ENCODE measurements around the gene RNF14. TPM values are rescaled to one million over a fixed set of nuclear protein-coding genes. Genes with fewer than 3 reads are reported as not detected.
"Not testable (repeated sequence)": the region's sequence is repeated elsewhere in the genome, so short reads cannot be mapped to it uniquely, and the experiment has no call there.

Gene RNF14
- total RNA-seq: 10 to 100 TPM; 34.8 to 54.8 (median 41.8) TPM
- long read RNA-seq, full-length matches to known transcripts: 5 of 7 reads
- long read RNA-seq, partial matches to known transcripts: 0 of 7 reads
- long read RNA-seq, other reads (novel, unspliced or antisense): 2 of 7 reads

GRCh38 chr5:141968914-141969608 is at the start of gene RNF14:
TSS of gene RNF14 (plus strand) at chr5:141969105. CDS start at chr5:141973589, 4,484 bp downstream.
- Histone ChIP-seq H3K4me1 (peaks cover 0 to 19% (median 11%) of the 10 kb centered on the region in 4 donors), H3K27me3 (no peaks in the 10 kb centered on the region), H3K27ac (peak within 1 kb of the TSS; percentile 87 to 97 (median 90)), H3K9me3 (no peaks in the 10 kb centered on the region), H3K4me3 (peak within 1 kb of the TSS; percentile 73 to 94 (median 83)), H3K36me3 (peaks cover 0 to 13% (median 3%) of the 10 kb centered on the region in 4 donors)
- intact Hi-C loops (cut with DNase I): no loop called here
- peak; percentile 97 for TF ChIP-seq POLR2A (IDR thresholded peaks at IDR 0.05)
- TF ChIP-seq CTCF (IDR thresholded peaks at IDR 0.05): peak; percentile 93 to 98 (median 96)
- ATAC-seq (peak; percentile 94 to 98 (median 94)), DNase-seq (peak; percentile 96 to 97 (median 96))
- WGBS (ENCODE audit: insufficient coverage, low coverage, low lambda C conversion rate, missing lambda C conversion rate): 0% methylated on average over 18 of the region's 63 CpGs

GRCh38 chr5:141919218-141920119 is 49.4 kb upstream of the RNF14 start:
- Histone ChIP-seq H3K27me3 (no peaks in the 10 kb centered on the region), H3K9me3 (no peaks in the 10 kb centered on the region), H3K27ac (peak overlapping the region in 2 of 3 donors; percentile 19 to 73), H3K4me3 (no peak overlapping the region), H3K36me3 (no peaks in the 10 kb centered on the region), H3K4me1 (peaks cover 0 to 23% (median 9%) of the 10 kb centered on the region in 4 donors)
- WGBS (ENCODE audit: insufficient coverage, low coverage, low lambda C conversion rate, missing lambda C conversion rate): 30% methylated on average over 5 of the region's 8 CpGs
- peak in 2 of 3 donors; percentile 50 to 67 for DNase-seq
- ATAC-seq: peak; percentile 37 to 60 (median 48)
- intact Hi-C loops (cut with DNase I): no loop called here
- TF ChIP-seq CTCF (IDR thresholded peaks at IDR 0.05) (no peak), POLR2A (IDR thresholded peaks at IDR 0.05) (no peak)

- Histone ChIP-seq H3K4me3 (no peak overlapping the region), H3K27me3 (no peaks in the 10 kb centered on the region), H3K27ac (no peak overlapping the region), H3K4me1 (peaks cover 0 to 23% (median 10%) of the 10 kb centered on the region in 4 donors), H3K36me3 (peaks cover 0 to 8% (median 0%) of the 10 kb centered on the region in 4 donors), H3K9me3 (no peaks in the 10 kb centered on the region)
- intact Hi-C loops (cut with DNase I): no loop called here
- no peak for DNase-seq
- TF ChIP-seq POLR2A (IDR thresholded peaks at IDR 0.05): no peak
- no peak for TF ChIP-seq CTCF (IDR thresholded peaks at IDR 0.05)
- whole genome bisulfite sequencing (ENCODE audit: insufficient coverage, low coverage, low lambda C conversion rate, missing lambda C conversion rate): no CpG with 5 or more reads among the region's 2 CpGs
- no peak for ATAC-seq
These were observed 48.1 kb upstream of the RNF14 start for GRCh38 chr5:141920771-141921170.

GRCh38 chr5:141922827-141923447 is 46.0 kb upstream of the RNF14 start:
- DNase-seq; intact Hi-C loops (cut with DNase I); H3K27me3 ChIP-seq; H3K9me3 ChIP-seq; ATAC-seq: not testable (repeated sequence)
- H3K27ac ChIP-seq: peak overlapping the region; percentile 90 to 97 (median 92)
- H3K4me3 ChIP-seq: peak overlapping the region; percentile 63 to 93 (median 83)
- peaks cover 0 to 26% (median 8%) of the 10 kb centered on the region in 4 donors for H3K36me3 ChIP-seq
- peaks cover 0 to 32% (median 14%) of the 10 kb centered on the region in 4 donors for H3K4me1 ChIP-seq
- WGBS (ENCODE audit: insufficient coverage, low coverage, low lambda C conversion rate, missing lambda C conversion rate): 59% methylated on average over 16 of the region's 28 CpGs

All from right lobe of liver (tissue), 6 donors.